H1 (cell line): Measurements from ENCODE around the gene NOC4L. TPM values are rescaled to one million over a fixed set of nuclear protein-coding genes. Genes with fewer than 3 reads are reported as not detected.

Experiments
- CTCF ChIA-PET: fragments of 300-600 bp; sonication (Branson Sonifier 250); formaldehyde crosslinking; loops from one replicate; lab custom pipeline; 2021; ENCODE audit not compliant: partially characterized antibody; lab: Charles Lee
- POLR2A ChIA-PET: fragments of 300-600 bp; sonication (Branson Sonifier 250); formaldehyde crosslinking; loops from one replicate; lab custom pipeline; 2021; ENCODE audit warnings: inconsistent platforms; ENCODE audit not compliant: partially characterized antibody; lab: Charles Lee
- DNase-seq, 2 experiments: peaks; one replicate each; pipeline versions ENCODE4 v3.0.0 to v3.0.0-alpha.2; 2010 to 2022; ENCODE audit warnings: low spot score in 2 of 2, low read depth in 1 of 2, mixed read lengths in 1 of 2
- FAIRE-seq: peaks from 2 replicates; lab custom pipeline; 2011; peaks lifted over from hg19 to GRCh38; lab: Jason Lieb, UNC
- H2AFZ ChIP-seq: 2 replicates; pipeline ENCODE4 v1.8.1; 2012; ENCODE audit warnings: low read length, inconsistent platforms
- H2AK5ac ChIP-seq: 2 replicates; pipeline ENCODE4 v1.6.1; 2013; ENCODE audit warnings: low read depth, low read length
- H2BK120ac ChIP-seq: replicated peaks from 2 replicates; pipeline ENCODE3; 2013; ENCODE audit warnings: low read depth, low read length, inconsistent platforms
- H2BK12ac ChIP-seq: 2 replicates; pipeline ENCODE4 v1.6.1; 2013; ENCODE audit warnings: low read depth, low read length
- H2BK15ac ChIP-seq: 2 replicates; pipeline ENCODE4 v1.6.1; 2013; ENCODE audit warnings: low read length
- H2BK20ac ChIP-seq: 2 replicates; pipeline ENCODE4 v1.6.1; 2013; ENCODE audit warnings: low read length
- H2BK5ac ChIP-seq: 2 replicates; pipeline ENCODE4 v1.6.1; 2013; ENCODE audit warnings: low read depth, low read length
- H3K14ac ChIP-seq: 2 replicates; pipeline ENCODE4 v1.6.1; 2013; ENCODE audit warnings: inconsistent platforms; ENCODE audit not compliant: insufficient read length
- H3K18ac ChIP-seq: 2 replicates; pipeline ENCODE4 v1.6.1; 2013; ENCODE audit warnings: low read length; ENCODE audit errors: extremely low read depth
- H3K23ac ChIP-seq: 2 replicates; pipeline ENCODE4 v1.6.1; 2013; ENCODE audit warnings: inconsistent platforms; ENCODE audit not compliant: insufficient read length
- H3K23me2 ChIP-seq: 2 replicates; pipeline ENCODE4 v1.6.1; 2013; ENCODE audit warnings: low read depth, low read length
- H3K27ac ChIP-seq: 2 replicates; pipeline ENCODE4 v1.6.1; 2011; ENCODE audit warnings: low read depth, low read length, inconsistent platforms
- H3K27me3 ChIP-seq, 4 experiments: replicated peaks in 1 of 4; 1 replicate in 1 of 4; 2 replicates in 3 of 4; pipeline versions ENCODE4 v1.6.1 to v1.8.1; 2011 to 2013; ENCODE audit warnings: low read length in 3 of 4, mild to moderate bottlenecking in 3 of 4, inconsistent platforms in 2 of 4, mixed read lengths in 2 of 4, moderate library complexity in 1 of 4; ENCODE audit not compliant: control insufficient read depth in 3 of 4, insufficient read depth in 3 of 4; ENCODE audit errors: extremely low read depth in 1 of 4
- H3K36me3 ChIP-seq, 4 experiments: 2 replicates each; pipeline versions ENCODE4 v1.6.1 to v1.8.1; 2011 to 2013; ENCODE audit warnings: mild to moderate bottlenecking in 4 of 4, low read length in 3 of 4, moderate library complexity in 2 of 4, control low read depth in 1 of 4, inconsistent platforms in 1 of 4; ENCODE audit not compliant: insufficient read depth in 4 of 4, control insufficient read depth in 2 of 4
- H3K4ac ChIP-seq: replicated peaks from 2 replicates; pipeline ENCODE3; 2013; ENCODE audit warnings: low read length, low read depth, mixed read lengths, inconsistent platforms; ENCODE audit not compliant: insufficient read length
- H3K4me1 ChIP-seq, 4 experiments: replicated peaks in 1 of 4; 1 replicate in 1 of 4; 2 replicates in 3 of 4; pipeline versions ENCODE4 v1.6.1 to v1.8.1; 2011 to 2013; ENCODE audit warnings: low read length in 3 of 4, inconsistent platforms in 2 of 4, mixed read lengths in 1 of 4; ENCODE audit not compliant: insufficient read depth in 4 of 4, control insufficient read depth in 3 of 4
- H3K4me2 ChIP-seq, 2 experiments: 2 replicates each; pipeline versions ENCODE4 v1.6.1 to v1.8.1; 2011 to 2013; ENCODE audit warnings: low read depth in 2 of 2, low read length in 2 of 2, control low read depth in 1 of 2, inconsistent platforms in 1 of 2, mild to moderate bottlenecking in 1 of 2; ENCODE audit not compliant: insufficient read depth in 1 of 2
- H3K4me3 ChIP-seq, 4 experiments: fragments of 200-600, 300-600 bp in 1 of 4; sonication (generic), shearing (Covaris generic), sonication (Bioruptor Twin) in 1 of 4; 2 replicates each; pipeline versions ENCODE4 v1.5.1 to v1.8.1; 2011 to 2016; ENCODE audit warnings: low read length in 4 of 4, low read depth in 3 of 4, control low read depth in 2 of 4, inconsistent platforms in 2 of 4, mild to moderate bottlenecking in 2 of 4, mixed read lengths in 1 of 4, moderate library complexity in 1 of 4; ENCODE audit not compliant: insufficient read depth in 2 of 4; ENCODE audit errors: extremely low read depth in 1 of 4
- H3K56ac ChIP-seq: replicated peaks from 2 replicates; pipeline ENCODE3; 2013; ENCODE audit warnings: low read depth, mild to moderate bottlenecking, mixed read lengths, low read length, inconsistent platforms; ENCODE audit not compliant: insufficient read length
- H3K79me1 ChIP-seq: 2 replicates; pipeline ENCODE4 v1.6.1; 2013; ENCODE audit warnings: low read depth, low read length, control low read depth
- H3K79me2 ChIP-seq, 2 experiments: 2 replicates each; pipeline versions ENCODE4 v1.6.1 to v1.8.1; 2012 to 2013; ENCODE audit warnings: low read length in 2 of 2, mild to moderate bottlenecking in 2 of 2, inconsistent platforms in 1 of 2; ENCODE audit not compliant: insufficient read depth in 2 of 2, control insufficient read depth in 1 of 2
- H3K9ac ChIP-seq, 4 experiments: replicated peaks in 1 of 4; 1 replicate in 1 of 4; 2 replicates in 3 of 4; pipeline versions ENCODE4 v1.6.1 to v1.8.1; 2011 to 2013; ENCODE audit warnings: low read depth in 3 of 4, low read length in 3 of 4, control low read depth in 2 of 4, mild to moderate bottlenecking in 2 of 4, moderate library complexity in 2 of 4, inconsistent platforms in 1 of 4; ENCODE audit errors: extremely low read depth in 1 of 4
- H3K9me3 ChIP-seq, 2 experiments: 2 replicates each; pipeline versions ENCODE4 v1.6.1 to v1.8.1; 2012 to 2013; ENCODE audit warnings: mild to moderate bottlenecking in 2 of 2, moderate library complexity in 2 of 2, control low read depth in 1 of 2, inconsistent platforms in 1 of 2, low read depth in 1 of 2, low read length in 1 of 2, mixed read lengths in 1 of 2; ENCODE audit not compliant: insufficient read depth in 2 of 2
- H4K20me1 ChIP-seq, 2 experiments: replicated peaks in 1 of 2; 2 replicates each; pipeline versions ENCODE3 to v1.8.1; 2011 to 2013; ENCODE audit warnings: inconsistent platforms in 2 of 2, low read length in 2 of 2, mild to moderate bottlenecking in 1 of 2; ENCODE audit not compliant: insufficient read depth in 2 of 2, control insufficient read depth in 1 of 2
- H4K5ac ChIP-seq: 2 replicates; pipeline ENCODE4 v1.6.1; 2013; ENCODE audit warnings: low read length, low read depth, mixed read lengths, inconsistent platforms; ENCODE audit not compliant: insufficient read length
- H4K8ac ChIP-seq: 2 replicates; pipeline ENCODE4 v1.8.0; 2013; ENCODE audit warnings: mild to moderate bottlenecking, moderate library complexity, low read length, inconsistent platforms; ENCODE audit not compliant: insufficient read depth; ENCODE audit errors: extremely low read depth
- H4K91ac ChIP-seq: replicated peaks from 2 replicates; pipeline ENCODE3; 2013; ENCODE audit warnings: low read length, mixed read lengths, inconsistent platforms; ENCODE audit not compliant: insufficient read length
- CBX8 ChIP-seq: fragments of 300-800, 300-1000 bp; sonication (generic); IDR thresholded peaks from 2 replicates; pipeline ENCODE4 v1.7.1; 2016; ENCODE audit warnings: low read depth, low read length, borderline replicate concordance
- CTBP2 ChIP-seq: IDR thresholded peaks from 2 replicates; pipeline ENCODE4 v1.7.0; 2011; ENCODE audit warnings: borderline replicate concordance, mild to moderate bottlenecking, moderate library complexity, mixed read lengths, low read length; ENCODE audit not compliant: insufficient read depth, insufficient read length
- EP300 ChIP-seq, 2 experiments: IDR thresholded peaks; 1 replicate in 1 of 2; 2 replicates in 1 of 2; pipeline ENCODE4 v1.6.1; 2011 to 2012; ENCODE audit warnings: low read depth in 2 of 2, low read length in 2 of 2, mild to moderate bottlenecking in 2 of 2, borderline replicate concordance in 1 of 2, inconsistent platforms in 1 of 2, moderate library complexity in 1 of 2
- EZH2 ChIP-seq: fragments of 200-600 bp; sonication (generic); IDR thresholded peaks from 2 replicates; pipeline ENCODE4 v1.7.1; 2012; ENCODE audit warnings: low read depth, mild to moderate bottlenecking, moderate library complexity, low read length, inconsistent platforms; ENCODE audit not compliant: severe bottlenecking
- JUN ChIP-seq: IDR thresholded peaks from 2 replicates; pipeline ENCODE4 v1.6.1; 2011; ENCODE audit warnings: low read depth, mild to moderate bottlenecking, improper control_type of control experiment, low read length
- KDM1A ChIP-seq: fragments of 200-600, 300-600 bp; sonication (generic); IDR thresholded peaks from 2 replicates; pipeline ENCODE4 v1.7.1; 2016; ENCODE audit warnings: mild to moderate bottlenecking, low read length, borderline replicate concordance
- KDM5A ChIP-seq: fragments of 200-600 bp; IDR thresholded peaks from 2 replicates; pipeline ENCODE4 v1.7.1; 2012; ENCODE audit warnings: mild to moderate bottlenecking, low read length, inconsistent platforms, mixed read lengths
- PHF8 ChIP-seq: fragments of 200-600 bp; sonication (generic); conservative IDR thresholded peaks from 2 replicates; pipeline ENCODE4 v1.7.1; 2012; ENCODE audit warnings: low read depth, mild to moderate bottlenecking, inconsistent platforms, low read length, moderate library complexity
- POU5F1 ChIP-seq: IDR thresholded peaks from 2 replicates; pipeline ENCODE4 v1.6.1; 2011; ENCODE audit warnings: low read depth, mild to moderate bottlenecking, low read length, moderate library complexity
- RAD21 ChIP-seq, 2 experiments: IDR thresholded peaks in 1 of 2; conservative IDR thresholded peaks in 1 of 2; 2 replicates each; pipeline ENCODE4 v1.6.1; 2011; ENCODE audit warnings: low read depth in 2 of 2, low read length in 2 of 2, improper control_type of control experiment in 1 of 2, inconsistent platforms in 1 of 2, mild to moderate bottlenecking in 1 of 2, moderate library complexity in 1 of 2
- SIN3A ChIP-seq, 2 experiments: IDR thresholded peaks in 1 of 2; conservative IDR thresholded peaks in 1 of 2; 2 replicates each; pipeline ENCODE4 v1.6.1; 2011 to 2012; ENCODE audit warnings: low read length in 2 of 2, improper control_type of control experiment in 1 of 2, low read depth in 1 of 2, mild to moderate bottlenecking in 1 of 2
- WGBS, 2 experiments: shearing (Covaris generic) in 1 of 2; methylation state at CpG; one replicate each; pipeline versions ENCODE4 v1.1.6 to v1.1.7; 2013 to 2015; ENCODE audit warnings: low lambda C conversion rate in 2 of 2, mixed read lengths in 2 of 2, inconsistent platforms in 1 of 2, low coverage in 1 of 2, missing lambda C conversion rate in 1 of 2; ENCODE audit not compliant: insufficient replicate concordance in 2 of 2, insufficient coverage in 1 of 2, insufficient read length in 1 of 2; ENCODE audit errors: extremely low coverage in 1 of 2, missing lambda C conversion rate in 1 of 2; 5-methylcytosine and 5-hydroxymethylcytosine counted together
- polyA plus RNA-seq, 7 experiments: library from polyadenylated mRNA; depleted of rRNA in 3 of 7; stranded (reverse) in 5 of 7; unstranded in 2 of 7; fragments of >200 nt in 5 of 7; fragments of 200-250 nt in 2 of 7; gene quantifications; 1 replicate in 5 of 7; 2 replicates in 1 of 7; 4 replicates in 1 of 7; pipeline versions ENCODE4 v1.2.1 to v1.2.3, GENCODE V29; 2011 to 2013; ENCODE audit warnings: missing spikeins in 2 of 7, mixed read lengths in 2 of 7
- total RNA-seq: library from RNA; stranded (reverse); fragmentation: NEBNext Ultra II Directional; extraction: Animal tissue kit (Norgen Biotek cat#: 25700); gene quantifications from 2 replicates; pipeline ENCODE4 v1.2.1, GENCODE V29; 2021

NOC4L gene
- total and polyA plus RNA-seq, 2 of the 8 experiments (the other 6 are each of a cell fraction or from before 2014, with no cell fraction given): 26.8 to 40.3 TPM

- Histone ChIP-seq H3K14ac (no peak overlapping the region), H3K23me2 (no peaks in the 10 kb centered on the region), H3K79me1 (no peaks in the 10 kb centered on the region), H3K18ac (no peak overlapping the region), H3K79me2 (no peaks in the 10 kb centered on the region), H3K4me3 (no peak overlapping the region), H2BK20ac (no peak overlapping the region), H2BK15ac (no peak overlapping the region), H2BK5ac (no peak overlapping the region), H4K20me1 (no peaks in the 10 kb centered on the region), H3K9ac (no peak overlapping the region), H3K56ac (no peak overlapping the region), H3K4me1 (no peaks in the 10 kb centered on the region; a peak in 1 of 7 replicates), H3K36me3 (no peaks in the 10 kb centered on the region), H3K9me3 (no peaks in the 10 kb centered on the region), H2AFZ (no peak overlapping the region), H2BK12ac (no peak overlapping the region), H3K4me2 (no peak overlapping the region), H3K23ac (no peak overlapping the region), H4K5ac (no peak overlapping the region), H2AK5ac (no peak overlapping the region), H3K27me3 (peaks cover 0 to 16% (median 3%) of the 10 kb centered on the region in 4 experiments; a peak in 5 of 7 replicates), H4K8ac (no peak overlapping the region), H2BK120ac (no peak overlapping the region), H4K91ac (no peak overlapping the region), H3K27ac (no peak overlapping the region), H3K4ac (no peak overlapping the region)
- 86% methylated on average over 24 of the region's 24 CpGs; no CpG with 5 or more reads in 1 of the 2 experiments for WGBS, 2 experiments
- FAIRE-seq (no peak), DNase-seq (no peak)
- POLR2A ChIA-PET: interaction anchor here (0.6 kb wide), 1 partner anchor 362 kb away, joined by 3 read pairs; no protein-coding TSS in a partner anchor
- CTCF ChIA-PET: no interaction called here
- TF ChIP-seq PHF8 (no peak), EZH2 (no peak), SIN3A (conservative IDR thresholded peaks at IDR 0.05 in 1 of 2, IDR thresholded peaks at IDR 0.05 in 1 of 2; ENCODE audit: low read depth in 1 of 2, low read length in 2 of 2) (no peak), RAD21 (IDR thresholded peaks at IDR 0.05 in 1 of 2, conservative IDR thresholded peaks at IDR 0.05 in 1 of 2; ENCODE audit: low read depth in 2 of 2, low read length in 2 of 2) (no peak), POU5F1 (no peak), KDM1A (no peak), KDM5A (no peak), EP300 (IDR thresholded peaks at IDR 0.05; ENCODE audit: borderline replicate concordance in 1 of 2, low read depth in 2 of 2, low read length in 2 of 2) (no peak), CBX8 (no peak), CTBP2 (no peak), JUN (no peak)
Observed at GRCh38 chr12:132199526-132200319, 55.5 kb downstream of the NOC4L start.
